ENCODE data around the gene USP34.
"Not testable (repeated sequence)": the region's sequence is repeated elsewhere in the genome, so short reads cannot be mapped to it uniquely, and the experiment has no call there.

Gene USP34

DNA sequence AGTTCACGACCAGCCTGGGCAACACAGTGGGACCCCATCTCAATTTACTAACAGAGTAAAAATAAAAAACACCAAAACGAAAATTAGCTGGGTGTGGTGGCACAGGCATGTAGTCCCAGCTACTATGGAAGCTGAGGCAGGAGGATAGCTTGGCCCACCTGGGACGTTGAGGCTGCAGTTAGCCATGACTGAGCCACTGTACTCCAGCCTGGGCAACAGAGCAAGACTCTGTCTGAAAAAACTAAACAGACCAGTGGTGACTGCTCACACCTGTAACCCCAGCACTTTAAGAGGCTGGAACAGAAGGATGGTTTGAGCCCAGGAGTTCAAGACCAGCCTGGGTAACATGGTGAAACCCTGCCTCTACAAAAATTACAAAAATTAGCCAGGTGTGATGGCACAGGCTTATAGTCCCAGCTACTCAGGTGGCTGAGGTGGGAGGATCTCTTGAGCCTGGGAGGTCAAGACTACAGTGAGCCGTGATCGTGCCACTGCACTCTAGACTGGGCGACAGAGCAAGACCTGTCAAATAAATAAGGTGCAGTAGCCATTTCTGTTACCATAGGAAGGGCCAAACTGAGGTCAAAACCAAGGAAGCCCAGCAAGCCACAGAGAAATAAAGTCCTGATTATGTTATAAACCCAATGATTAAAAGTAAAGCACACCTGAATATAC lies 14.0 kb downstream of the USP34 start:
- no peak for DNase-seq

DNA sequence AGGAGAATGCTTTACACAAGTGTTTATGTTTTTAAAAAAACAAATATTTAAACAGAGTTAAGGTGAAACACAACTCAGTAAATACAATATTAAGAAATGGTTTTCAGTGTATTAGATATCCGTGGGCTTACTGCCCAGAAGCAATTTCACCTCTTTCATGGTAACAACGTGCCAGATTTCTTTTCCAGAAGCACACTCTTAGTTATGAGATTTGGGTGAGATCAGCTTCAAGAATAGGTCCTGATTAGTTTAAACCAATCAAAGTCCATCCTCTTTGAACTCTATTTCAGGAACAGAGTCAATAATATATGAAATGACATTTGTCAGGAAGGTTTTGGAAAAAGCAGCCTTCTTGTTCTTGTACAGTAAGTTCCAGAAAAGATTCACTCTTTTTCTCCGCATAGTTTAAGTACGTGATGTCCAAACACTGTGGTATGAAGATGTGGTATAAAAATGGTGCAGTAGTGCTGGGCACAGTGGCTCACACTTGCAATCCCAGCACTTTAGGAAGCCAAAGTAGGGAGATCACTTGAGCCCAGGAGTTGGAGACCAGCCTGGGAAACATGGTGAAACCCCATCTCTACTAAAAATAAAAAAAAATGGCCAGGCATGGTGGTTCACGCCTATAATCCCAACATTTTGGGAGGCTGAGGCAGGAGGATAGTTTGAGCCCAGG lies 14.7 kb downstream of the USP34 start:
- DNase-seq: no peak

GRCh38 chr2:61454972-61455371 lies 15.9 kb downstream of the USP34 start:
- not testable (repeated sequence) for DNase-seq

DNA sequence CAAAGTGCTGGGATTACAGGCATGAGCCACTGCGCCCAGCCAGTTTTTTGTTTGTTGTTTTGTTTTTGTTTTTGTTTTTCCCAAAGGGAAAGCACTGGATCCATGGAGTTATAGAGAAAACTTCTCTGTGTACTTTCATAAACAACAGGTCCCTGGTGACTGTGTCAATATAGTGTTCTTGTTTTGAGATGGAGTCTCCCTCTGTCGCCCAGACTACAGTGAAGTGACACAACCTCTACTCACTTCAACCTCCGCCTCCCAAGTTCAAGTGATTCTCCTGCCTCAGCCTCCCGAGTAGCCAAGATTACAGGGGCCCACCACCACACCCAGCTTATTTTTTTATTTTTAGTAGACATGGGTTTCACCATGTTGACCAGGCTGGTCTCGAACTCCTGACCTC lies 16.5 kb downstream of the USP34 start:
- no peak for DNase-seq

DNA sequence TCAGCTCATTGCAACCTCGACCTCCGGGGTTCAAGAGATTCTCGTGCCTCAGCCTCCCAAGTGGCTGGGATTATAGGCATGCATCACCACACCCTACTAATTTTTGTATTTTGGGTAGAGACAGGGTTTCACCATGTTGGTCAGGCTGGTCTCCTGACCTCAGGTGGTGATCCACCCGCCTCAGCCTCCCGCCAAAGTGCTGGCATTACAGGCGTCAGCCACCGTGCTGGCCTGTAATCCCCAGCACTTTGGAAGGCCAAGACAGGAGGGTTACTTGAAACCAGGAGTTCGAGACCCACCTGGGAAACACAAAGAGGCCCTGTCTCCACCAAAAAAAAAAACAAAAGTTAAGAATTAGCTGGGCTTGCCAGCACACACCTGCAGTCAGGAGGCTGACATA lies 18.5 kb downstream of the USP34 start:
- DNase-seq: no peak

DNA sequence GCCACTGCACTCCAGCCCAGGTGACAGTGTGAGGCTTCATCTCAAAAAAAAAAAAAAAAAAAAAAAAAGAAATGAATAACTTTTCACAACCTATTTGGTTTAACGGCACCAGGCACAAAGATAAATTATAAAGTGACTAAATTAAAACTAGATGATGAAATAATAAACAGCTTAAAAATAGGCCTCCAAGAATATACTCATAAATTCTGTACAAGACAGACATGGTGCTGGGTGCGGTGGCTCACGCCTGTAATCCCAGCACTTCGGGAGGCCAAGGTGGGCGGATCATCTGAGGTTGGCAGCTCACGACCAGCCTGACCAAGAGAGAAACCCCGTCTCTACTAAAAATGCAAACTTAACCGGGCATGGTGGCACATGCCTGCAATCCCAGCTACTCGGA lies 19.7 kb downstream of the USP34 start:
- DNase-seq: no peak

- DNase-seq: no peak
Measured at GRCh38 chr2:61450144-61450543, 20.7 kb downstream of the USP34 start.

- DNase-seq: no peak
Measured at GRCh38 chr2:61448229-61448628, 22.7 kb downstream of the USP34 start.

DNA sequence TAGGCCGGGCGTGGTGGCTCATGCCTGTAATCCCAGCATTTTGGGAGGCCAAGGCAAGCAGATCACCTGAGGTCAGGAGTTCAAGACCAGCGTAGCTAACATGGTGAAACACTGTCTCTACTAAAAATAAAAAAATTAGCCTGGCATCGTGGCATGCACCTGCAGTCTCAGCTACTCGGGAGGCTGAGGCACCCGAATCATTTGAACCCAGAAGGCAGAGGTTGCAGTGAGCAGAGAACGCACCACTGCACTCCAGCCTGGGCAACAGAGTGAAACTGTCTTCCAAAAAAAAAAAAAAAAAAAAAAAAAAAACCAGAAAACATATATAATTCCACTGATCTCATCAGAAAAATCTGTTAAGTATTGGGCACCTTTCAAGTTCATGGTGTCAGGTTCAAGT lies 23.9 kb downstream of the USP34 start:
- not testable (repeated sequence) for DNase-seq

- DNase-seq: no peak
Measured at GRCh38 chr2:61443342-61444041, 27.4 kb downstream of the USP34 start.

DNA sequence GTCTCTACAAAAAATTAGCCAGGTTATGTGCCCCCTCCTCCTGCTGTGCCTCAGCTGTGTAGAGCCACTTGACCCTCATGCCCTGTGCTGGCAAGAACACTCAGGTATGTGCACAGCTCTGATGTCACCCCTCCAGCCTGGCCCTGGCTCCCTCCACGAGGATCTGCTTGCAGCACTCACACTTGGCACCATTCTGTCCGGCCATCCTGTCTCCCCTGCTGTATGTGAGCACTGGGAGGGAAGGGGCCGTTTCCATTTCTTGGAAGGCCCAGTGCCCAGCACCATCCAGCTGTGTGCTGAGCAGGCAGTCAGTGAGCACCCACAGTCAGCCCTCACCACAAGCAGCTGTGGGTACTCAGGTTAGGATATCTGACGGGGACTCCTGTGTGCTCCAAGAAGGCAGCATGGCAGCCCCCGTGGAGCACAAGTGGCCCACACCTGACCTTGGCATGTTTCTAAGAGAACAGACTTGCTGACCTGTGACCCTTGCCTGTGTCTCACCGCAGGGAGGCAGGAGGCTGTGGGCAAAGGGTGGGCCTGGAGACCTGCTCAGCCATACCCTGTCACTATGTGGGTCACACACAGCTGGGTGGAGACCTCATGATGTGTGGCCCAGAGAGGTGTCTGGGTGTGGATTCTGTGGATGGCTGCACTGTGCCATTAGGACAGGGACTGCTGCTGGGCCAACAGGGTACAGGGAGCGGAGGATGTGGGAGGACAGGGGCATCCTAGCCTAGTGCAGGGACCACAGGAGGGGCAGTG lies 31.5 kb downstream of the USP34 start:
- no peak for DNase-seq

DNA sequence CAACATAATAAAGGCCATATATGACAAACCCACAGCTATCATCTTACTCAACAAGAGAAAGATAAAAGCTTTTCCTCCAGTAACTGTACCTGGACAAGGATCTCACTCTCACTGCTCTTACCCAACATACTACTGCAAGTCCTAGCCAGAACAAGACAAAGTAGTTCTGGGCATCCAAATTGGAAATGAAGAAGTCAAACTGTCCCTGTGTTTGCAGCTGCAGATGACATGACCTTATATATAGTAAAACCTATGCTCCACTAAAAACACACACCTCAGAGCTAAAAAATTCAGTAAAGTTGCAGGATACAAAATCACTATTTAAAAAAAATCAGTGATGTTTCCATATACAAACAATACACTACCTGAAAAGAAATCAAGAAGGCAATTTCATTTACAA lies 32.2 kb downstream of the USP34 start:
- DNase-seq: no peak

GRCh38 chr2:61437170-61437569 lies 33.7 kb downstream of the USP34 start:
- DNase-seq: no peak

DNA sequence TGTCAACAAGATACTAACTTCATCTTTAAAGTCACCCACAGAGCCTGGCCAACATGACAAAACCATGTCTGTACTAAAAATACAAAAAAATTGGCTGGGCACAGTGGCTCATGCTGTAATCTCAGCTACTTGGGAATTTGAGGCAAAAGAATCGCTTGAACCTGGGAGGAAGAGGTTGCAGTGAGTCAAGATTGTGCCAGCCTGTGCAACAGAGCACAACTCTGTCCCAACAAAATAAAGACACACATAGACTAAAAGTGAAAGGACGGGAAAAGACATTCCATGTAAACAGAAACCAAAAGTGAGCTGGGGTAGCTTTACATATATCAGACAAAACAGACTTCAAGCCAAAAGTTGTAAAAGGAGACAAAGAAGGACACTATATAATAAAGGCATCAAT lies 34.8 kb downstream of the USP34 start:
- DNase-seq: no peak

DNA sequence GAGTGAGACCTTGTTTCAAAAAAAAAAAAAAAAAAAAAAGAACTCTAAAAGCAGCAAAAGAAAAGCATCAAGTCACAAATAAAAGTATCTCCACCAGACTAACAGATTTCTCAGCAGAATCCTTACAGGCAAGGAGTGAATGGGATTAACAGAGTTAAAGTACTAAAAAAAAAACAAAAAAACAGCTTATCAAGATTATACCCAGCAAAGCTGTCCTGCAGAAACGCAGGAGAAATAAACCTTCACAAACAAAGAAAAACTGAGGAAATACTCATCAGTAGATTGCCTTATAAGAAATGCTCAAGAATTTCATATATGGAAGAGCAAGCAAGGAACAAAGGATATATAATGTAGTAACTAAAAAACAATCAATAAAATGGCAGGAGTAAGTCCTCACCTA lies 35.6 kb downstream of the USP34 start:
- DNase-seq: no peak

- no peak for DNase-seq
Measured at GRCh38 chr2:61434314-61434713, 36.6 kb downstream of the USP34 start.

- no peak for DNase-seq
Measured at GRCh38 chr2:61433606-61434005, 37.3 kb downstream of the USP34 start.

GRCh38 chr2:61432990-61433389 lies 37.9 kb downstream of the USP34 start:
- no peak for DNase-seq

DNA sequence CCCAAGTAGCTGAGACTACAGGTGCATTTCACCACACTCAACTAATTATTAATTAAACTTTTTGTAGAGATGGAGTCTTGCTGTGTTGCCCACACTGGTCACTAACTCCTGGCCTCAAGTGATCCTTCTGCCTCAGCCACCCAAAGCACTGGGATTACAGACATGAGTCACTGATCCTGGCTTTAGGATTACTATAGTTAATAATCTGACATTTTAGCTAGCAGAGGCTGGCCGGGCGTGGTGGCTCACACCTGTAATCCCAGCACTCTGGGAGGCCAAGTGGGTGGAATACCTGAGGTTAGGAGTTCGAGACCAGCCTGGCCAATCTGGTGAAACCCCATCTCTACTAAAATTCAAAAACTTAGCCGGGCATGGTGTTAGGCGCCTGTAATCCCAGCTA lies 39.5 kb downstream of the USP34 start:
- no peak for DNase-seq

DNA sequence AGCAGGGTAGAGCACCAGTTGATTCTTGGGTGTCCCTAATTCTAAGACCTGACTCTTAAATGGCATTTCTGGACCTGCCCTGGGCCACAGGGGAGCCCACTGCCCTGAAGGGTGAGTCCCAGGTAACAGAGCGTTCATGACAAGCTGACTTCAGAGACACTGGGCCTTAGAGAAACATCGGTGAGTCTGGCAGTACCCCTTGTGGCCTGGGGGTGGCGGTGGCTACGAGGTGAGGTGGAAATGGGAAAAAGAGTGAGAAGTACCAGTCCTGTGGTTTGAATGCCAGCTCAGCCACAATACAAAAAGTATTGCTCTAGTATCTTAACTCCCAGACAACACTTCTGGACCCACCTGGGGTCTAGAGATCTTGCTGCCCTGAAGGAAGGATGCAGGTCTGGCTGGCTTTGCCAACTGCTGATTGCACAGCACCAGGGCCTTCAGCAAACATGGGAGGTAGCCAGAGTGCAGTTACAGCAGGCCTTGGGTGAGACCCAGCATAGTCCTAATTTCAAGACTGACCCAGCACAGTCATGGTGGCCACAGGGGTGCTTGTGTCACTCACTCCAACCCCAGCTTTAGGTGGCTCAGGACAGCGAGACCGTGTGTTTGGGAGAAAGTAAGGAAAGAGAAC lies 44.5 kb downstream of the USP34 start:
- DNase-seq: peak; percentile 83

GRCh38 chr2:61425605-61426155 lies 45.2 kb downstream of the USP34 start:
- DNase-seq: no peak

GRCh38 chr2:61423714-61424113 lies 47.2 kb downstream of the USP34 start:
- DNase-seq: no peak

DNA sequence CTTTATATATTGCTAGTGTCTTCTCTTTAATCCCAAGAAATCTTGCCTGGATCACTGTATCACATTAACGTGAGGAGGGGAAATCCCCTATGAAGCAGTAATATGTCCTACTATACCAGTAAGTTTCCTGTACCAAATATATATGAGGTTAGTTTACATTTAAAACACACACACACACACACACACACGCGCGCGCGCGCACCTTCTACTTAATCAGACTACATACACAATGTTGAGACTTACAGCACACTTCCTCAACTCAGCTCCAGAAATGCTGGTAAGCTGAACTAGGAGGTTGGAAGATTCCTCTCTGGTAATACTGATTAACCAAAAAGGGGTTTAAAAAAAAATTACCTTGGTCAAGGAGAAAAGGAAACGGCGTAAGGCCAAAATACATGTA lies 49.3 kb downstream of the USP34 start:
- DNase-seq: no peak

Measured in activated CD8-positive, alpha-beta memory T cell treated with anti-CD3 and anti-CD28 coated beads for 24 hours (primary cell).